Measurements from ENCODE around the gene PRICKLE1. TPM values are rescaled to one million over a fixed set of nuclear protein-coding genes. Genes with fewer than 3 reads are reported as not detected.

Gene PRICKLE1
- total RNA-seq, 1 donor from 2014 or later = 30.6 TPM

DNA sequence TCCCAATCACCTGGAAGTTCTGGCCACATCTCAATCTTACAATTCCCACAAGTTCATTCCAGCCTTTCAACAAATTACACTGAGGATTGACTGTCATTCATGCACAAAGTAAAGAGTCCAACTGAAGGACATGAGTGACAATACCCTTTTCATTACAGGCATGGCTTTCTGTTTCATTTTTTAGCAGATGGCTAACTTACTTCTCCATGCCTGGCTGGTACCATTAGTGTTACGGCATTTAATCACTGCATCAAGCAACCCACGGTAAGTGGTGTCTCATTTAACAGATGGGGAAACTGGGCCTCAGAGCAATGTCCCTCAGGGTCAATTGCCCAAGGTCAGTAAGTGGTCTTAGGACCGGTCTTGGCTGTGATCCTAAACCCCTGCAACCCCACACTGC is 114.4 kb downstream of the PRICKLE1 start:
- TF ChIP-seq, protein P1, sequence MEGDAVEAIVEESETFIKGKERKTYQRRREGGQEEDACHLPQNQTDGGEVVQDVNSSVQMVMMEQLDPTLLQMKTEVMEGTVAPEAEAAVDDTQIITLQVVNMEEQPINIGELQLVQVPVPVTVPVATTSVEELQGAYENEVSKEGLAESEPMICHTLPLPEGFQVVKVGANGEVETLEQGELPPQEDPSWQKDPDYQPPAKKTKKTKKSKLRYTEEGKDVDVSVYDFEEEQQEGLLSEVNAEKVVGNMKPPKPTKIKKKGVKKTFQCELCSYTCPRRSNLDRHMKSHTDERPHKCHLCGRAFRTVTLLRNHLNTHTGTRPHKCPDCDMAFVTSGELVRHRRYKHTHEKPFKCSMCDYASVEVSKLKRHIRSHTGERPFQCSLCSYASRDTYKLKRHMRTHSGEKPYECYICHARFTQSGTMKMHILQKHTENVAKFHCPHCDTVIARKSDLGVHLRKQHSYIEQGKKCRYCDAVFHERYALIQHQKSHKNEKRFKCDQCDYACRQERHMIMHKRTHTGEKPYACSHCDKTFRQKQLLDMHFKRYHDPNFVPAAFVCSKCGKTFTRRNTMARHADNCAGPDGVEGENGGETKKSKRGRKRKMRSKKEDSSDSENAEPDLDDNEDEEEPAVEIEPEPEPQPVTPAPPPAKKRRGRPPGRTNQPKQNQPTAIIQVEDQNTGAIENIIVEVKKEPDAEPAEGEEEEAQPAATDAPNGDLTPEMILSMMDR (IDR thresholded peaks at IDR 0.05) = no peak
- DNase-seq (ENCODE audit: extremely low spot score, unreplicated experiment) = no peak
- Mint-ChIP-seq H3K9me3 (ENCODE audit: unreplicated experiment) (no peaks in the 10 kb centered on the region), H3K4me3 (ENCODE audit: unreplicated experiment) (no peak overlapping the region), H3K36me3 (ENCODE audit: unreplicated experiment) (peaks cover 19% of the 10 kb centered on the region), H3K27me3 (ENCODE audit: unreplicated experiment) (peaks cover 6% of the 10 kb centered on the region), H3K4me1 (ENCODE audit: unreplicated experiment) (peaks cover 21% of the 10 kb centered on the region), H3K27ac (ENCODE audit: unreplicated experiment) (no peak overlapping the region)

DNA sequence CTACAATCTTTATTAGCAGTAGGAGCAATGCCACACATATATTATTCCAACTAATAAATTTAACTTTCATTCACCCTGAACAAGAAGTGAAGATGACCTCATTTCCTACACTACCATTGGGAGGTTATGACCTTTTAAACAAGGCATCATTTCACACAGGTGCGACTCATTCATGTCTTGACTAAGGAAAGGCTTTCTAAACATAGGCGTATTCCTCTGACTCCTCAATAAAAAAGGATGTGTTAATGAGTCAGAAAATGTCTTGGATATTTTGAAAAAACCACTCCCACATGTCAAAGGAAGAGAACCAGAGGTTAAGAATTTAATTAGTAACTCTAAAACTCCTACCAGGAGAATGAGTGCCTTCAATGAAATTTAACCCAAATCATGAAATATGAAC is 115.2 kb downstream of the PRICKLE1 start:
- peaks cover 21% of the 10 kb centered on the region for H3K4me1 Mint-ChIP-seq (ENCODE audit: unreplicated experiment)
- H3K9me3 Mint-ChIP-seq (ENCODE audit: unreplicated experiment) = no peaks in the 10 kb centered on the region
- no peak for DNase-seq (ENCODE audit: extremely low spot score, unreplicated experiment)
- peaks cover 6% of the 10 kb centered on the region for H3K27me3 Mint-ChIP-seq (ENCODE audit: unreplicated experiment)
- TF ChIP-seq, protein P1 (IDR thresholded peaks at IDR 0.05) = no peak
- peaks cover 24% of the 10 kb centered on the region for H3K36me3 Mint-ChIP-seq (ENCODE audit: unreplicated experiment)
- H3K4me3 Mint-ChIP-seq (ENCODE audit: unreplicated experiment) = no peak overlapping the region
- no peak overlapping the region for H3K27ac Mint-ChIP-seq (ENCODE audit: unreplicated experiment)

DNA sequence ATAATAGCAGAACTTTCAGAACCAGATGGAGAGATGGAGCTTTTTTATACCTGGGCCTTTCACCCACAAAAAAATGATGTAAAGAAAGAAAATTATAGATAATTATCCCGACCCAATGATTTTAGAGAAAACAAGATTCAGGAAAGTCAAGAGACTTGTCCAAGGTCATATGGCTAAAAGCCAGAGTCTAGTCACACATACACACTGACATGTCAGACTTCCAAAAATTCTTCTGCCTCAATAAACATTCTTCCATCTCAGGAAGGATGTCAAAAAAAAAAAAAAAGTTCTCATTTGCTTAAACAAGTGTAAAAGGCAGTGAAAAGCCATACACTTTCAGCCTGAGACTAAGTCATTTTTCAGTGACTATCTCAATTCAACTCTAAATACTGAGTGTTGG is 116.0 kb downstream of the PRICKLE1 start:
- H3K27ac Mint-ChIP-seq (ENCODE audit: unreplicated experiment) = no peak overlapping the region
- TF ChIP-seq, protein P1 (IDR thresholded peaks at IDR 0.05) = no peak

DNA sequence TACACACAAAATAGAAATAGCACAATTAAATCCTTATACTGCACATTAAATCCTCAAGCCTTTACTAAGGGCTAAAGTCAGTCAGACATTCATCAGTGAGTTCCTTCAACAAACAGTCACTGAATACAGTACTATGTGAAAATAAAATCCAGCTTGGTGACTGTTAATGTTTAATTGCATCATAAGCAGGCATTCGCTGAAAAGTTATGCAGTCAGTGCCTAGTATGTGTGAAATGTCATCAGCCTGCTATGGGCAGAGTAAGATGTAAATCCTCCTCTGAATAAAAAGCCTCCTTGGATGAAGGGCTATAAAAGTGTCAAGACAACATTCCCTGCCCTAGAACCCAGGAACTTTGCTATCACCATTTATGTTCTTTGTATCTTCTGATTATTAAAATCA is 116.4 kb downstream of the PRICKLE1 start:
- Mint-ChIP-seq H3K4me3 (ENCODE audit: unreplicated experiment) (no peak overlapping the region), H3K27ac (ENCODE audit: unreplicated experiment) (no peak overlapping the region), H3K27me3 (ENCODE audit: unreplicated experiment) (peaks cover 2% of the 10 kb centered on the region), H3K9me3 (ENCODE audit: unreplicated experiment) (no peaks in the 10 kb centered on the region), H3K4me1 (ENCODE audit: unreplicated experiment) (peaks cover 34% of the 10 kb centered on the region), H3K36me3 (ENCODE audit: unreplicated experiment) (peaks cover 34% of the 10 kb centered on the region)
- no peak for DNase-seq (ENCODE audit: extremely low spot score, unreplicated experiment)
- TF ChIP-seq, protein P1 (IDR thresholded peaks at IDR 0.05) = no peak

More for the DNA sequence above, 116.0 kb downstream of the PRICKLE1 start:
- Mint-ChIP-seq H3K4me1 (ENCODE audit: unreplicated experiment) (peaks cover 30% of the 10 kb centered on the region), H3K36me3 (ENCODE audit: unreplicated experiment) (peaks cover 31% of the 10 kb centered on the region), H3K4me3 (ENCODE audit: unreplicated experiment) (no peak overlapping the region), H3K27me3 (ENCODE audit: unreplicated experiment) (peaks cover 6% of the 10 kb centered on the region), H3K9me3 (ENCODE audit: unreplicated experiment) (no peaks in the 10 kb centered on the region)
- no peak for DNase-seq (ENCODE audit: extremely low spot score, unreplicated experiment)

DNA sequence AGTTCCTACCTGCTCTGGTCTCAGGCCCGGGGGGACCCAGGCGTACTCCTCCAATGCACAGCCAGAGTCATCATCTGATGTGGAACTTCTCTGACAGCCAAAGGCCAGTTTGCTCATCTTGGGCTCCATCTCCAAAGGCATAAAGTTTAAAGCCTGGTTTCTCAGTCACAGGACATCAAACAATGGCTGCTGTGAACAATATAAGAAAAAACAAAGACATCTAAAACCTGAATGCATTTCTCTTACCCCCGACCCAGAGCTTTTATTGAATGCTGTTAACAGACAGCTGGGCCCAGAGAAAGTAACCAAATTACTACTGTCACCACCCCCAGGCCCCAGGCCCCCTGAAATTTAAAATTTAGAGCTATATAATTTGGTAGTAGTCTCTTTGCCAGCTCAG is 117.2 kb downstream of the PRICKLE1 start:
- H3K4me3 Mint-ChIP-seq (ENCODE audit: unreplicated experiment) = no peak overlapping the region
- no peak for DNase-seq (ENCODE audit: extremely low spot score, unreplicated experiment)
- no peaks in the 10 kb centered on the region for H3K27me3 Mint-ChIP-seq (ENCODE audit: unreplicated experiment)
- H3K9me3 Mint-ChIP-seq (ENCODE audit: unreplicated experiment) = no peaks in the 10 kb centered on the region
- no peak overlapping the region for H3K27ac Mint-ChIP-seq (ENCODE audit: unreplicated experiment)
- H3K4me1 Mint-ChIP-seq (ENCODE audit: unreplicated experiment) = peaks cover 35% of the 10 kb centered on the region
- H3K36me3 Mint-ChIP-seq (ENCODE audit: unreplicated experiment) = peaks cover 39% of the 10 kb centered on the region
- TF ChIP-seq, protein P1 (IDR thresholded peaks at IDR 0.05) = no peak
